CD4-positive, alpha-beta T cell treated with Interleukin-4 for 4 hours (primary cell): Measurements from ENCODE around the gene ZNF219.
A peak's percentile ranks its signal among the peaks of the same experiment; 100 is the strongest.

Experiments
- DNase-seq: peaks from one replicate; pipeline ENCODE4 v3.0.0-alpha.2; 2020

The ZNF219 gene

DNA sequence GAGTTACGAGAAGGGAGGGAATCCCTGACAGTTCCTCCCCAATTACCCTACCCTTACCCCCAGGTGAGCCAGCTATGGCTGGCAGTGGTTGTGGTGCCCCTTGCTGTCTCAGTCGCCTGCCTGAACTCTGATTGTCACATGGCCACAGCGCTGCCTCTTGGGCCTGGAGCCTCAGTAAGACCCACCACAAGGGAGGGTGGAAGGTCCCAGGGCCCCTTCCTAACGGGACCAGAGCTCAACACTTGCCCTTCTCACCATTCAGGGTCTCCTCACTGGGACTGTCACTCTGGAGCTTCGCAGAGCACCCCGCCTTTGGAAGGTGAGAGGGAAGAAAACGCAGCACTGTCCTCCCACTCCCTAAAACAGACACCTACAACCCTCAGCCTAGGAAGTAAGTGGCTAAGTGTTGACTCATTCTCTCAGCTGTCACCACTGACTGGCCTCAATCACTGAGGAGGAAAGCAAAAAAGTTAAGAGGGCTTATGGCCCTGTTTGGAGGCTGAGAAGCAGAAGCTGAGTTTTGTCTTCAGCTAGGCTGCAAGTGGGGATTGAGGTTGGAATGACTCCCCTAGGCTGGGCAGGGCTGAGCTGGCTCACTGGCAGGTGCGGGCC is 3.5 kb upstream of the ZNF219 start:
- DNase-seq: no peak

- no peak for DNase-seq
Measured at GRCh38 chr14:21100931-21101330, 2.5 kb upstream of the ZNF219 start, which contains the start of gene TMEM253. TSS of gene TMEM253 (plus strand) at chr14:21101066. CDS start at chr14:21101344, 278 bp downstream.

GRCh38 chr14:21099596-21099985 is 1.1 kb upstream of the ZNF219 start:
- no peak for DNase-seq

GRCh38 chr14:21098892-21099595 is 589 bp upstream of the ZNF219 start:
- DNase-seq: no peak

- DNase-seq: no peak
Measured at GRCh38 chr14:21097636-21098075, 799 bp downstream of the ZNF219 start.

- DNase-seq: no peak
Measured at GRCh38 chr14:21096978-21097635, 1.3 kb downstream of the ZNF219 start.

DNA sequence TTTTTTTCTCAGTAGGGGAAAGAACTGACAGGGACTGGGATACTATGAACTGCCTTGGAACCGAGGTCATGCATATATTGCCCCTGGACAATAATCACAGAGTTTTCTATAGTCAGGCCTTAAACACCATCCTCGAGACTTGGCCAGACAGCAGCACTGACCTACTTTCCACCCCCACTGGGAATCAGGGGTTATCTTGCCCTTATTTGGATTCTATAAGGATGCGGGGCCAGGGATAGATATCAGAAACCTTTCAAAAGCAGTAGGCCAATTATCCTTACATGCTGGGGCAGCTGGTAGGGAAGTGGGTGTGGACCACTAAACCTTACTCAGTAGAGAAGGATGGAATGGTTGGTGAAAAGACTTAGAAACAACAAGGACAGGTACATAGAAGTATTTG is 2.0 kb downstream of the ZNF219 start:
- no peak for DNase-seq

GRCh38 chr14:21095430-21096205 is 2.8 kb downstream of the ZNF219 start:
- no peak for DNase-seq

- DNase-seq: no peak
Measured at GRCh38 chr14:21093769-21094681, 4.4 kb downstream of the ZNF219 start.

- DNase-seq: no peak
Measured at GRCh38 chr14:21093018-21093417, 5.4 kb downstream of the ZNF219 start.

- DNase-seq: peak; percentile 80
Measured at GRCh38 chr14:21092273-21093011, 6.0 kb downstream of the ZNF219 start.

- no peak for DNase-seq
Measured at GRCh38 chr14:21091821-21092272, 6.6 kb downstream of the ZNF219 start.

GRCh38 chr14:21090940-21091663 is 7.4 kb downstream of the ZNF219 start:
- no peak for DNase-seq

- DNase-seq: no peak
Measured at GRCh38 chr14:21090194-21090939, 8.1 kb downstream of the ZNF219 start.

DNA sequence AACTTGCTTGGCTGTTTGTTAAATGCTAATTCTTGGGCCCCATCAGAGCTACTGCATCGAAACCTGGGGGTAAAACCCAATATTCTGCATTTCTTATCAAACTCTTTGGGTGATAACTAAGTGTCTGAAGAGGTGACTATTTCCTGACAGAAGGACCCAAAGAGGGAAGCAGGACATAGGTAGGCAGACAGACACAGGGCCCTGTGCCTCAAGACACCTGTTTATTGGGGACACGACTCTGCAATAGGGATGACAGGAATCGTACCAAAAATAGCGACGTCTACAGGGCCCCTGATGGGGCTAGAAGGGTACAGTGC is 8.6 kb downstream of the ZNF219 start:
- no peak for DNase-seq

- DNase-seq: no peak
Measured at GRCh38 chr14:21089271-21089670, 9.2 kb downstream of the ZNF219 start.

- no peak for DNase-seq
Measured at GRCh38 chr14:21088687-21089086, 9.8 kb downstream of the ZNF219 start.

DNA sequence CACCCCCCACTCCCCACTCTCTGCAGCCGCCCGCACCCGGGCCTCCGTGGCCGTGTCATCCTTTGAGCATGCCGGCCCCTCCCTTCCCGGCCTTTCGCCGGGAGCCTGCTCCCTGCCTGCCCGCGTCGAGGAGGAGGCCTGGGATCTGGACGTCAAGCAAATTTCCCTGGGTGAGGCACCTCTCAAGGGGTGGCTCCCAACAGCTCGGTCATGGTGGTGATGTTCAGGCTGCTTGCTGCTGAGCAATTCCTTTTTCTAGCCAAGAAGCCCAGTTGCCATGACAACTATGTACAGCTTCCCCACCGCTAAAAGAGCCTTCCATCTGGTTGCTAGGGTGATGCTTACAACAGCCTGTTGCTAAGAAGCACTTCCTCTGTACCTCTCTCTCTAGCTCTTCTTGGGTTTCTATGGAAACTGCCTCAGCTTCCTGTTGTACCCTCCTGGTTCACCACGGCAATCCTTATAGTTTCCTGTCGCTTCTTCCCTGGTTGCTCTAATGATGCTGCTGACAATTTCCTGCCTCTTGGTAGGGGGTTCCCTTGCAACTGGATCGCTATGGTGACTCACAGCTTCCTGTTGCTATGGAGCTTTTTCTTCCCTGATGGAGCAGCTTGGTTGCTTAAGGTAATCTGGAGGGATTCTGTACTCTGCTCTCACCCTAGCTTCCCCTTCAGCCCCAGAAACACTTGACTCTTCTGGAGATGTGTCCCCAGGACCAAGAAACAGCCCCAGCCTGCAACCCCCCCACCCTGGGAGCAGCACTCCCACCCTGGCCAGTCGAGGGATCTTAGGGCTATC is 11.0 kb downstream of the ZNF219 start:
- DNase-seq: peak; percentile 99

DNA sequence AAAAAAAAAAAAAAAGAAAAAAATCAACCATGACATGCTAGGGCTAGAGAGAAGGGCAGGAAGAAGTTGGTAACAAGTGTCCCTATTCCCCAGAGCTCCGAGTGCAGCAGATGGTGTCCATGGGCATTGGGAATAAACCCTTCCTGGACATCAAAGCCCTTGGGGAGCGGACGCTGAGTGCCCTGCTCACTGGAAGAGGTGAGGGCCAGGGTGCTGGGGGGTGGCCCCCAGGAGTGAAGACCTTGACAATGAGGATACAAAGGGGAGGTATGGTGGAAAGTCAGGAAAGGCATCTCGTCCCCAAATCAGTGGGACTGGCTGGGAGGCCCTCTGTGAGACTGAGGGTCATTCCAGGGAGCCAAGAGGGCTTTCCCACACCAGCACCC is 11.6 kb downstream of the ZNF219 start:
- no peak for DNase-seq
